OCI-LY1 (cell line): ENCODE data around the gene FHIT.

Source experiments
- CTCF ChIP-seq: fragments of 200-600 bp; sonication (generic), shearing (Covaris generic); IDR thresholded peaks from 2 replicates; pipeline ENCODE4 v1.5.1; 2017; ENCODE audit warnings: mild to moderate bottlenecking, antibody characterized with exemption, low read length, moderate library complexity, mixed read lengths
- EZH2 ChIP-seq: fragments of 200-600 bp; sonication (generic), shearing (Covaris generic); IDR thresholded peaks from 2 replicates; pipeline ENCODE4 v1.8.0; 2017; ENCODE audit warnings: borderline replicate concordance, mixed run types, mild to moderate bottlenecking, antibody characterized with exemption, low read length, moderate library complexity, mixed read lengths

- no peak for TF ChIP-seq CTCF
- no peak for TF ChIP-seq EZH2
These were observed 261.4 kb downstream of the FHIT start for GRCh38 chr3:60989626-60990441.
